ENCODE data around the gene MAP3K19.

MAP3K19 gene

GRCh38 chr2:134949981-134950708 lies 97.1 kb downstream of the MAP3K19 start:
- H3K36me3 Mint-ChIP-seq (ENCODE audit: low read depth), result peaks cover 89% of the 10 kb centered on the region
- no peak overlapping the region for H3K27ac Mint-ChIP-seq
- H3K27me3 Mint-ChIP-seq, result no peaks in the 10 kb centered on the region
- H3K9me3 Mint-ChIP-seq, result no peaks in the 10 kb centered on the region
- peaks cover 35% of the 10 kb centered on the region for H3K4me1 Mint-ChIP-seq (ENCODE audit: low read depth)
- intact Hi-C loops (cut with micrococcal nuclease), result no loop called here
- H3K4me3 Mint-ChIP-seq, result no peak overlapping the region

- Mint-ChIP-seq H3K36me3 (ENCODE audit: low read depth) (peaks cover 68% of the 10 kb centered on the region), H3K27ac (no peak overlapping the region), H3K9me3 (no peaks in the 10 kb centered on the region), H3K27me3 (no peaks in the 10 kb centered on the region), H3K4me1 (ENCODE audit: low read depth) (peaks cover 26% of the 10 kb centered on the region), H3K4me3 (no peak overlapping the region)
- intact Hi-C loops (cut with micrococcal nuclease), result no loop called here
These were observed 101.2 kb downstream of the MAP3K19 start for GRCh38 chr2:134946073-134946472.

GRCh38 chr2:134944975-134945374 lies 102.3 kb downstream of the MAP3K19 start:
- Mint-ChIP-seq H3K4me1 (ENCODE audit: low read depth) (peaks cover 20% of the 10 kb centered on the region), H3K9me3 (no peaks in the 10 kb centered on the region), H3K27ac (peak overlapping the region; percentile 1), H3K4me3 (no peak overlapping the region), H3K27me3 (no peaks in the 10 kb centered on the region), H3K36me3 (ENCODE audit: low read depth) (peaks cover 71% of the 10 kb centered on the region)
- intact Hi-C loops (cut with micrococcal nuclease), result loop anchor here (5.0 kb wide), 1 partner anchor 107 kb away; the partner anchor contains the start of gene RAB3GAP1

- Mint-ChIP-seq H3K4me3 (no peak overlapping the region), H3K4me1 (ENCODE audit: low read depth) (peaks cover 19% of the 10 kb centered on the region), H3K36me3 (ENCODE audit: low read depth) (peaks cover 65% of the 10 kb centered on the region), H3K27me3 (no peaks in the 10 kb centered on the region), H3K27ac (peak overlapping the region; percentile 79), H3K9me3 (no peaks in the 10 kb centered on the region)
- intact Hi-C loops (cut with micrococcal nuclease), result loop anchor here (2.0 to 5.0 kb wide), 2 partner anchors 25 to 109 kb away; partner anchors contain the start of genes CCNT2 and RAB3GAP1
These were observed 103.7 kb downstream of the MAP3K19 start for GRCh38 chr2:134943540-134943939.

- Mint-ChIP-seq H3K4me3 (no peak overlapping the region), H3K9me3 (no peaks in the 10 kb centered on the region), H3K4me1 (ENCODE audit: low read depth) (peaks cover 24% of the 10 kb centered on the region), H3K27me3 (no peaks in the 10 kb centered on the region), H3K27ac (no peak overlapping the region), H3K36me3 (ENCODE audit: low read depth) (peaks cover 55% of the 10 kb centered on the region)
- intact Hi-C loops (cut with micrococcal nuclease), result no loop called here
These were observed 110.6 kb downstream of the MAP3K19 start for GRCh38 chr2:134936691-134937090.

GRCh38 chr2:134934641-134935040 lies 112.6 kb downstream of the MAP3K19 start:
- Mint-ChIP-seq H3K9me3 (no peaks in the 10 kb centered on the region), H3K36me3 (ENCODE audit: low read depth) (peaks cover 50% of the 10 kb centered on the region), H3K4me3 (no peak overlapping the region), H3K4me1 (ENCODE audit: low read depth) (peaks cover 38% of the 10 kb centered on the region), H3K27me3 (no peaks in the 10 kb centered on the region), H3K27ac (peak overlapping the region; percentile 31)
- intact Hi-C loops (cut with micrococcal nuclease), result no loop called here

- H3K9me3 Mint-ChIP-seq, result no peaks in the 10 kb centered on the region
- H3K27ac Mint-ChIP-seq, result peak overlapping the region; percentile 31
- intact Hi-C loops (cut with micrococcal nuclease), result no loop called here
- H3K36me3 Mint-ChIP-seq (ENCODE audit: low read depth), result peaks cover 50% of the 10 kb centered on the region
- no peak overlapping the region for H3K4me3 Mint-ChIP-seq
- H3K27me3 Mint-ChIP-seq, result no peaks in the 10 kb centered on the region
- peaks cover 43% of the 10 kb centered on the region for H3K4me1 Mint-ChIP-seq (ENCODE audit: low read depth)
These were observed 113.1 kb downstream of the MAP3K19 start for GRCh38 chr2:134934150-134934549.

GRCh38 chr2:134933732-134934131 lies 113.5 kb downstream of the MAP3K19 start:
- H3K9me3 Mint-ChIP-seq, result no peaks in the 10 kb centered on the region
- H3K27ac Mint-ChIP-seq, result peak overlapping the region; percentile 47
- peaks cover 52% of the 10 kb centered on the region for H3K36me3 Mint-ChIP-seq (ENCODE audit: low read depth)
- intact Hi-C loops (cut with micrococcal nuclease), result no loop called here
- no peak overlapping the region for H3K4me3 Mint-ChIP-seq
- H3K27me3 Mint-ChIP-seq, result no peaks in the 10 kb centered on the region
- H3K4me1 Mint-ChIP-seq (ENCODE audit: low read depth), result peaks cover 44% of the 10 kb centered on the region

- Mint-ChIP-seq H3K4me1 (ENCODE audit: low read depth) (peaks cover 49% of the 10 kb centered on the region), H3K9me3 (no peaks in the 10 kb centered on the region), H3K27ac (peak overlapping the region; percentile 47), H3K27me3 (no peaks in the 10 kb centered on the region), H3K36me3 (ENCODE audit: low read depth) (peaks cover 58% of the 10 kb centered on the region), H3K4me3 (no peak overlapping the region)
- intact Hi-C loops (cut with micrococcal nuclease), result no loop called here
These were observed 114.3 kb downstream of the MAP3K19 start for GRCh38 chr2:134932864-134933526.

- Mint-ChIP-seq H3K36me3 (ENCODE audit: low read depth) (peaks cover 57% of the 10 kb centered on the region), H3K4me1 (ENCODE audit: low read depth) (peaks cover 61% of the 10 kb centered on the region), H3K27ac (no peak overlapping the region), H3K9me3 (no peaks in the 10 kb centered on the region), H3K27me3 (no peaks in the 10 kb centered on the region), H3K4me3 (no peak overlapping the region)
- intact Hi-C loops (cut with micrococcal nuclease), result no loop called here
These were observed 120.1 kb downstream of the MAP3K19 start for GRCh38 chr2:134927195-134927594.

GRCh38 chr2:134926231-134926931 lies 120.9 kb downstream of the MAP3K19 start:
- peak overlapping the region; percentile 26 for H3K27ac Mint-ChIP-seq

GRCh38 chr2:134924912-134925311 lies 122.3 kb downstream of the MAP3K19 start:
- H3K4me1 Mint-ChIP-seq (ENCODE audit: low read depth), result peaks cover 62% of the 10 kb centered on the region
- H3K27me3 Mint-ChIP-seq, result no peaks in the 10 kb centered on the region
- no peak overlapping the region for H3K4me3 Mint-ChIP-seq
- no peaks in the 10 kb centered on the region for H3K9me3 Mint-ChIP-seq
- intact Hi-C loops (cut with micrococcal nuclease), result loop anchor here (5.0 kb wide), 1 partner anchor 32 kb away; no protein-coding TSS in a partner anchor
- H3K27ac Mint-ChIP-seq, result no peak overlapping the region
- H3K36me3 Mint-ChIP-seq (ENCODE audit: low read depth), result peaks cover 53% of the 10 kb centered on the region

More at GRCh38 chr2:134926231-134926931, 120.9 kb downstream of the MAP3K19 start:
- H3K9me3 Mint-ChIP-seq, result no peaks in the 10 kb centered on the region
- H3K4me3 Mint-ChIP-seq, result peak overlapping the region; percentile 0
- peaks cover 66% of the 10 kb centered on the region for H3K4me1 Mint-ChIP-seq (ENCODE audit: low read depth)
- H3K36me3 Mint-ChIP-seq (ENCODE audit: low read depth), result peaks cover 54% of the 10 kb centered on the region
- intact Hi-C loops (cut with micrococcal nuclease), result no loop called here
- H3K27me3 Mint-ChIP-seq, result no peaks in the 10 kb centered on the region

GRCh38 chr2:134919341-134920210 lies 127.7 kb downstream of the MAP3K19 start:
- peak overlapping the region; percentile 99 for H3K27ac Mint-ChIP-seq
- peak overlapping the region; percentile 98 for H3K4me3 Mint-ChIP-seq
- H3K27me3 Mint-ChIP-seq, result no peaks in the 10 kb centered on the region
- H3K36me3 Mint-ChIP-seq (ENCODE audit: low read depth), result peaks cover 31% of the 10 kb centered on the region
- peaks cover 26% of the 10 kb centered on the region for H3K4me1 Mint-ChIP-seq (ENCODE audit: low read depth)
- intact Hi-C loops (cut with micrococcal nuclease), result loop anchor here (2.0 to 10.0 kb wide), 6 partner anchors 23 to 823 kb away; partner anchors contain the start of genes RAB3GAP1 and UBXN4
- no peaks in the 10 kb centered on the region for H3K9me3 Mint-ChIP-seq

Data from dendritic cell treated with granulocyte-macrophage colony-stimulating factor and Interleukin-4, amounts not matched to agents 40 ng/mL and 50 ng/mL, for 4 days (primary cell).